ENCODE results near the gene AADACL4. TPM values are rescaled to one million over a fixed set of nuclear protein-coding genes. Genes with fewer than 3 reads are reported as not detected.

AADACL4 gene
- total and polyA plus RNA-seq, 10 of the 15 experiments (the other 5 are each of a cell fraction or from before 2014, with no cell fraction given) = not detected

DNA sequence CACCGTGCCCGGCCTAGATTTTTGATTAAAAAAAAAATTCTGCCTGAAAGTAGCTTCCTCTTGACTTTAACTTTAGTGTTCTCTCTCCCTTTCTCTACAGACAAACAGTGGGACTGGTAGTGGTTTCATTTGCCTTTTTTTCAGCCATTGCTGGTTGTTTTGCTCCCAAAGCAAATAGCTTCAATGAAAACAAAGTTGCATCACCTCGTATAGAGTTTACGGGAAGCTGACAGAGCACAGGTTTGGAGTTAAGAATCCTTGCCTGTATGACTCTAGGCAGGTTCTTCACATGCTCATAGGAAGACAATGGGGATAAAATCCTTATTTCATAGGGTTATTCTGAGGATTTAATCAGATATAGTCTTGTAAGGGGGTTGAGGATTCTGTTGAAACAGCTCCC is 21.6 kb downstream of the AADACL4 start:
- no peak overlapping the region for H3K4me2 ChIP-seq (ENCODE audit: control insufficient read depth, insufficient read depth)
- no peaks in the 10 kb centered on the region for H3K36me3 ChIP-seq (ENCODE audit: control insufficient read depth in 2 of 2, insufficient read depth in 2 of 2, low read length in 1 of 2)
- BruUV-seq (replicated peaks) = no TSS peak
- H3K9ac ChIP-seq (ENCODE audit: control insufficient read depth, insufficient read depth, low read length) = no peak overlapping the region
- no peaks in the 10 kb centered on the region for H3K27me3 ChIP-seq (replicated peaks in 1 of 2; ENCODE audit: control insufficient read depth in 2 of 2, insufficient read depth in 2 of 2, low read length in 1 of 2)
- SMC1A ChIA-PET (ENCODE audit: uncharacterized antibody, unreplicated experiment) = interaction anchor here (1.6 kb wide), 1 partner anchor 25 kb away, joined by 3 read pairs; no protein-coding TSS in a partner anchor
- TF ChIP-seq HCFC1 (IDR thresholded peaks at IDR 0.05; ENCODE audit: low read length) (no peak), ATF7 (IDR thresholded peaks at IDR 0.05; ENCODE audit: low read depth) (no peak), USF1 (IDR thresholded peaks at IDR 0.05; ENCODE audit: borderline replicate concordance, extremely low read length, insufficient read depth, low read depth, low read length) (no peak), RAD51 (IDR thresholded peaks at IDR 0.05) (no peak), ZNF622 (IDR thresholded peaks at IDR 0.05) (no peak), GATAD2B (conservative IDR thresholded peaks at IDR 0.05; ENCODE audit: low read depth) (no peak), KDM1A (IDR thresholded peaks at IDR 0.05; ENCODE audit: borderline replicate concordance) (no peak)
- RAD21 ChIA-PET (ENCODE audit: unreplicated experiment) = no interaction called here
- FAIRE-seq (no peak), ATAC-seq (no peak), DNase-seq (ENCODE audit: low read depth, low spot score) (no peak)
- H3K79me2 ChIP-seq (ENCODE audit: control insufficient read depth, insufficient read depth, low read length) = no peaks in the 10 kb centered on the region
- no peak overlapping the region for H3K27ac ChIP-seq (ENCODE audit: control insufficient read depth, insufficient read depth)
- H3K4me1 ChIP-seq (ENCODE audit: control insufficient read depth, insufficient read depth, low read length) = no peaks in the 10 kb centered on the region
- intact Hi-C loops (cut with micrococcal nuclease; ENCODE audit: unreplicated experiment) = no loop called here
- WGBS (ENCODE audit: insufficient coverage, insufficient replicate concordance, low lambda C conversion rate, missing lambda C conversion rate) = 79% methylated on average over 4 of the region's 4 CpGs
- H4K20me1 ChIP-seq (ENCODE audit: control insufficient read depth, insufficient read depth) = no peaks in the 10 kb centered on the region
- in situ Hi-C loops (cut with MboI) = no loop called here
- CTCF ChIA-PET = interaction anchor here (0.6 to 1.4 kb wide), 2 partner anchors 392 to 459 kb away, joined by 3 read pairs; no protein-coding TSS in a partner anchor
- POLR2A ChIA-PET = no interaction called here
- H3K4me3 ChIP-seq = no peak overlapping the region
- H2AFZ ChIP-seq (ENCODE audit: control insufficient read depth, low read depth, low read length) = no peak overlapping the region
- no peaks in the 10 kb centered on the region; the same call in 2 of the 3 replicates for H3K9me3 ChIP-seq (replicated peaks; ENCODE audit: control insufficient read depth, insufficient read depth, low read length)

DNA sequence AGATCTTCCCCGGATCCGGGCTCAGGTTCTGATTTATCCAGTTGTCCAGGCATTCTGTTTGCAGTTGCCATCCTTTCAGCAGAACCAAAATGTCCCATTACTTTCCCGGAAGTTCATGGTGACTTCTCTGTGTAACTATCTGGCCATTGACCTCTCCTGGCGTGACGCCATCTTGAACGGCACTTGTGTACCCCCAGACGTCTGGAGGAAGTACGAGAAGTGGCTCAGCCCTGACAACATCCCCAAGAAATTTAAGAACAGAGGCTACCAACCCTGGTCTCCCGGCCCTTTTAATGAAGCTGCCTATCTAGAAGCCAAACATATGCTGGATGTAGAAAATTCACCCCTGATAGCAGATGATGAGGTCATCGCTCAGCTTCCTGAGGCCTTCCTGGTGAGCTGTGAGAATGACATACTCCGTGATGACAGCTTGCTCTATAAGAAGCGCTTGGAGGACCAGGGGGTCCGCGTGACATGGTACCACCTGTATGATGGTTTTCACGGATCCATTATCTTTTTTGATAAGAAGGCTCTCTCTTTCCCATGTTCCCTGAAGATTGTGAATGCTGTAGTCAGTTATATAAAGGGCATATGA is 22.4 kb downstream of the AADACL4 start:
- BruUV-seq (replicated peaks) = no TSS peak
- ATAC-seq = no peak
- Histone ChIP-seq H3K4me1 (ENCODE audit: control insufficient read depth, insufficient read depth, low read length) (no peaks in the 10 kb centered on the region), H3K4me3 (no peak overlapping the region), H3K27ac (ENCODE audit: control insufficient read depth, insufficient read depth) (no peak overlapping the region), H2AFZ (ENCODE audit: control insufficient read depth, low read depth, low read length) (no peak overlapping the region), H4K20me1 (ENCODE audit: control insufficient read depth, insufficient read depth) (no peaks in the 10 kb centered on the region), H3K9me3 (replicated peaks; ENCODE audit: control insufficient read depth, insufficient read depth, low read length) (no peaks in the 10 kb centered on the region; the same call in 2 of the 3 replicates), H3K36me3 (ENCODE audit: control insufficient read depth in 2 of 2, insufficient read depth in 2 of 2, low read length in 1 of 2) (no peaks in the 10 kb centered on the region), H3K4me2 (ENCODE audit: control insufficient read depth, insufficient read depth) (no peak overlapping the region), H3K79me2 (ENCODE audit: control insufficient read depth, insufficient read depth, low read length) (no peaks in the 10 kb centered on the region), H3K27me3 (replicated peaks in 1 of 2; ENCODE audit: control insufficient read depth in 2 of 2, insufficient read depth in 2 of 2, low read length in 1 of 2) (no peaks in the 10 kb centered on the region), H3K9ac (ENCODE audit: control insufficient read depth, insufficient read depth, low read length) (no peak overlapping the region)
- WGBS (ENCODE audit: insufficient coverage, insufficient replicate concordance, low lambda C conversion rate, missing lambda C conversion rate) = 54% methylated on average over 15 of the region's 15 CpGs
- no peak for FAIRE-seq
- SMC1A ChIA-PET (ENCODE audit: uncharacterized antibody, unreplicated experiment) = interaction anchor here (1.6 kb wide), 1 partner anchor 25 kb away, joined by 3 read pairs; no protein-coding TSS in a partner anchor
- CTCF ChIA-PET = no interaction called here
- DNase-seq (ENCODE audit: low read depth, low spot score) = no peak
- in situ Hi-C loops (cut with MboI) (no loop called here), intact Hi-C loops (cut with micrococcal nuclease; ENCODE audit: unreplicated experiment) (no loop called here)
- RAD21 ChIA-PET (ENCODE audit: unreplicated experiment) = no interaction called here
- POLR2A ChIA-PET = no interaction called here
- no peak for TF ChIP-seq POLR2AphosphoS2 (IDR thresholded peaks at IDR 0.05; ENCODE audit: low read depth, low read length)
- no peak for TF ChIP-seq HDGF (IDR thresholded peaks at IDR 0.05)
- no peak for TF ChIP-seq EED (IDR thresholded peaks at IDR 0.05; ENCODE audit: low read depth)
- no peak for TF ChIP-seq CTCF (IDR thresholded peaks at IDR 0.05 in 2 of 3, conservative IDR thresholded peaks at IDR 0.05 in 1 of 3; ENCODE audit: control insufficient read depth in 2 of 3, extremely low read depth in 1 of 3, insufficient read depth in 1 of 3, low read depth in 3 of 3, low read length in 3 of 3)
- no peak for TF ChIP-seq TARDBP (IDR thresholded peaks at IDR 0.05; ENCODE audit: borderline replicate concordance)
- TF ChIP-seq CBFB (IDR thresholded peaks at IDR 0.05; ENCODE audit: low read depth) = no peak
- TF ChIP-seq ATF3 (IDR thresholded peaks at IDR 0.05; ENCODE audit: borderline replicate concordance, extremely low read depth, low read depth, low read length) = no peak
- no peak for TF ChIP-seq SP1 (IDR thresholded peaks at IDR 0.05; ENCODE audit: low read depth, low read length)
- TF ChIP-seq GABPA (IDR thresholded peaks at IDR 0.05; ENCODE audit: low read depth) = no peak

Measured in GM12878 (cell line).